Activated CD4-positive, alpha-beta T cell treated with anti-CD3 and anti-CD28 coated beads for 36 hours (primary cell): ENCODE results near the gene ZSCAN5C. TPM values are rescaled to one million over a fixed set of nuclear protein-coding genes. Genes with fewer than 3 reads are reported as not detected.

Source experiments
- ATAC-seq: fragments of 200-7000 bp; cut with Tn5 transposase; one replicate; pipeline ENCODE4 v1.10.0; 2021; ENCODE audit warnings: mild to moderate bottlenecking, moderate library complexity
- CTCF ChIA-PET: fragments of 350-600 bp; sonication (Branson Sonifier 250); formaldehyde crosslinking; loops from one replicate; lab custom pipeline; 2021; ENCODE audit warnings: antibody characterized with exemption; lab: Charles Lee
- POLR2A ChIA-PET: fragments of 350-600 bp; sonication (Branson Sonifier 250); formaldehyde crosslinking; loops from one replicate; lab custom pipeline; 2021; ENCODE audit warnings: antibody characterized with exemption, inconsistent platforms; lab: Charles Lee
- DNase-seq: peaks from one replicate; pipeline ENCODE4 v3.0.0-alpha.2; 2020
- H3K27ac Mint-ChIP-seq: one replicate; pipeline ENCODE4 v1.8.0; 2021; ENCODE audit warnings: mixed read lengths
- H3K27me3 Mint-ChIP-seq: one replicate; pipeline ENCODE4 v1.8.0; 2021; ENCODE audit warnings: mixed read lengths
- H3K36me3 Mint-ChIP-seq: one replicate; pipeline ENCODE4 v1.8.0; 2021; ENCODE audit warnings: low read depth, mixed read lengths
- H3K4me1 Mint-ChIP-seq: one replicate; pipeline ENCODE4 v1.8.0; 2021; ENCODE audit warnings: mixed read lengths
- H3K4me3 Mint-ChIP-seq: one replicate; pipeline ENCODE4 v1.8.0; 2021; ENCODE audit warnings: mild to moderate bottlenecking, moderate library complexity, mixed read lengths
- H3K9me3 Mint-ChIP-seq: one replicate; pipeline ENCODE4 v1.8.0; 2021; ENCODE audit warnings: low read depth, mixed read lengths
- intact Hi-C, 2 experiments: fragments of 100-400 bp; cut with DNase I in 1 of 2; cut with micrococcal nuclease in 1 of 2; formaldehyde crosslinking; loops; one replicate each; pipeline versions ENCODE4 v1.14.2 to v1.15.1; 2022 to 2024; cut with DNase I, micrococcal nuclease
- total RNA-seq, 2 experiments: library from RNA; stranded (reverse); gene quantifications; one replicate each; pipeline ENCODE4 v1.2.3, GENCODE V29; 2021

ZSCAN5C gene
- total RNA-seq: not detected

- Mint-ChIP-seq H3K9me3 (no peaks in the 10 kb centered on the region), H3K4me3 (no peak within 1 kb of the TSS), H3K27me3 (peaks cover 4% of the 10 kb centered on the region), H3K4me1 (no peaks in the 10 kb centered on the region), H3K27ac (no peak within 1 kb of the TSS), H3K36me3 (no peaks in the 10 kb centered on the region)
- DNase-seq (no peak), ATAC-seq (no peak)
- POLR2A ChIA-PET: no interaction called here
- intact Hi-C loops: no loop called here
- CTCF ChIA-PET: interaction anchor here (0.6 kb wide), 1 partner anchor 1521 kb away, joined by 3 read pairs; no protein-coding TSS in a partner anchor
Measured at GRCh38 chr19:56201973-56202372, at the start of gene ZSCAN5C. Gene ZSCAN5C, plus strand, starts transcription at chr19:56202273. Its CDS starts 3,641 bp downstream, at chr19:56205914.

DNA sequence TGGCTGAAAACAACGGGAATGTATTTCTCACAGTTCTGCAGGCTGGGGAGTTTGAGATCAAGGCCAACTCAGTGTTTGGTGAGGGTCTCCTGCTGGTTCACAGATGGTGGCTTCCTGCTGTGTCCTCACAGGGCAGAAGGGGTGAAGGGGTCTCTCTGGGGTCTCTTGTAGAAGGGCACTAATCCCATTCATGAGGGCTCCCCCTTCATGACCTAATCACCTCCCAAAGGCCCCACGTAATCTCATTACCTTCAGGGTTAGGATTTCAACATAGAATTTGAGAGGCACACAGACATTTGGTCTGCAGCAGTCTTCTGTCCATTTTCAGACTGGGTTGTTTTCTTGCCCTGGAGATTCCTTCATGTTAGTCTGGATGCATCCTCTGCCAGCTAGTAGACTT is 49.4 kb upstream of the ZSCAN5C start:
- ChIA-PET POLR2A (no interaction called here), CTCF (no interaction called here)
- no peak for ATAC-seq
- H3K9me3 Mint-ChIP-seq: no peaks in the 10 kb centered on the region
- H3K4me3 Mint-ChIP-seq: no peak overlapping the region
- intact Hi-C loops: no loop called here
- H3K27ac Mint-ChIP-seq: peak overlapping the region; percentile 3
- H3K4me1 Mint-ChIP-seq: peaks cover 14% of the 10 kb centered on the region
- DNase-seq: no peak
- H3K36me3 Mint-ChIP-seq: peaks cover 43% of the 10 kb centered on the region
- no peaks in the 10 kb centered on the region for H3K27me3 Mint-ChIP-seq

DNA sequence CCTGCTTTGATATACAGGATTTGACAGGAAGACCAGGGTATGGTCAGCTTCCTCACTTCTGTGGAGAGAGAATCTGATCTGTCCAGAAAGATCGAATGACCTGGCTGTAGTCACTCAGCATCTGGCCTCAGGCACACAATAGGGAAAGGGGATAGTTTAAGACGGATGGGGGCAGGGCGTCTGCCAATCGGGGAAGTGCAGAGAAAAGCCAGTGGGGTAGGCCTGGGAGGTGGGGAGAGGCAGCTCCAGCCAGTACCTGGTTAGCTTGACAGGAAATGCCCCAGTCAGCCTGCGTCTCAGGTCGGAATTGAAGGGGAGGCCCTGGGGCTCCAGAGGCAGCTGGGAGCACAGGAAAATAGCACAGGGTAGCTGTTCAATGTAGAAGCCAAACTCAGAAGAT is 48.6 kb upstream of the ZSCAN5C start:
- Mint-ChIP-seq H3K4me3 (no peak overlapping the region), H3K4me1 (peaks cover 14% of the 10 kb centered on the region), H3K36me3 (peaks cover 42% of the 10 kb centered on the region), H3K27ac (peak overlapping the region; percentile 79), H3K9me3 (no peaks in the 10 kb centered on the region), H3K27me3 (no peaks in the 10 kb centered on the region)
- ChIA-PET CTCF (no interaction called here), POLR2A (no interaction called here)
- ATAC-seq (no peak), DNase-seq (no peak)
- intact Hi-C loops: no loop called here

DNA sequence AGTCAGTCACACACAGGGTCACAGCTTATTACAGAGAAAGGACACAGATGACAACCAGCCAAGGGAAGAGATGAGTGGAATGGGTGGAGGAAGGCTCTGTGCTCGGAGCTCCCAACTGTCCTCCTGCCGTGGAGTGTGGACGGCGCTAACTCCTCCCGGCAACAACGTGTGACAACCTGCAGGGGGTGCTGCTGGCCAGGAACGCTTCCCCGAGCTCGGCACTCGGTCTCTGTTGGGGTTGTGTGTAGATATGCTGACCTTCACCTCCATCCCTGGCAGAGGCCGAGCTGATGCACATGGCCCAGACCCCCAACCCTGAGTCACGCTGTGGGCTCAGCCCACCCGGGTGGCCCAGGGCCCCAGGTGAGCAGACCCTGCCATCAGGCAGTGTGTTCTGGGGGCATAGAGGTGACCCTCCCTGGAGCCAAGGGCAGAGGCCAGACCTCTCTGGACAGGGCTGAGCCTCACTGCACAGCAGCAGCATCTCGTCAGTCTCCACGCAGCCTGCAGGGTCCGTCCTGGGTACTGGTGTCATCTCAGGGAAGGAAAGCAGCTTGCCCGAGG is 46.9 kb upstream of the ZSCAN5C start:
- no peak for ATAC-seq
- no peaks in the 10 kb centered on the region for H3K9me3 Mint-ChIP-seq
- H3K27me3 Mint-ChIP-seq: no peaks in the 10 kb centered on the region
- no peak overlapping the region for H3K27ac Mint-ChIP-seq
- H3K36me3 Mint-ChIP-seq: peaks cover 42% of the 10 kb centered on the region
- H3K4me3 Mint-ChIP-seq: no peak overlapping the region
- ChIA-PET POLR2A (no interaction called here), CTCF (interaction anchor here (0.8 to 1.0 kb wide), 2 partner anchors 14 to 74 kb away, joined by 3 read pairs; no protein-coding TSS in a partner anchor)
- DNase-seq: peak; percentile 39
- intact Hi-C loops: no loop called here
- H3K4me1 Mint-ChIP-seq: peaks cover 14% of the 10 kb centered on the region

DNA sequence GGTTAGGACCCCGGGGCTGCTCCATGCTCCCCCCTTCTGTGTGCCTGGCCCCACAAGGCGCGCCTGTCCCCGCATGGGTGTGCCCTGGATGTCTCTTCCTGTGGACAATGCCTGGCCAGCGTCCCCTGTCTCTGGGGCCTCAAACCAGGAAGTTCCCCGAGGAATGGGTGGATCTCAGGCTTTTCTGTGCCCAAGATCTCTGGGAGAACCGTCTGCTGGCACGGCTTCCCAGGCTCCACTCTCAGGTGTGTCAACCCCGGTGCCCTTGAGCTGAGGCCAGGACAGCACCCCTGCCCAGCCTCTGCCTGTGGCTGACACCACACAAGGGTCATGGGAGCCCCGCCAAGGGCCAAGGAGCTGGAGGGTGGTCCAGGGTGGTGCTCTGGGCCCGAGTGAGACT is 45.3 kb upstream of the ZSCAN5C start:
- Mint-ChIP-seq H3K27ac (no peak overlapping the region), H3K9me3 (no peaks in the 10 kb centered on the region), H3K4me3 (no peak overlapping the region), H3K4me1 (peaks cover 14% of the 10 kb centered on the region), H3K27me3 (no peaks in the 10 kb centered on the region), H3K36me3 (peaks cover 41% of the 10 kb centered on the region)
- intact Hi-C loops: no loop called here
- DNase-seq: no peak
- ChIA-PET POLR2A (no interaction called here), CTCF (interaction anchor here (1.6 kb wide), 1 partner anchor 17 kb away, joined by 5 read pairs; no protein-coding TSS in a partner anchor)
- no peak for ATAC-seq

GRCh38 chr19:56158170-56158757 is 43.8 kb upstream of the ZSCAN5C start:
- CTCF ChIA-PET: interaction anchor here (0.8 to 1.6 kb wide), 3 partner anchors 11 to 53 kb away, joined by 3 to 5 read pairs (median 3); no protein-coding TSS in a partner anchor
- no peak for ATAC-seq
- no peak overlapping the region for H3K4me3 Mint-ChIP-seq
- peaks cover 16% of the 10 kb centered on the region for H3K4me1 Mint-ChIP-seq
- DNase-seq: no peak
- H3K27me3 Mint-ChIP-seq: no peaks in the 10 kb centered on the region
- intact Hi-C loops: no loop called here
- peaks cover 41% of the 10 kb centered on the region for H3K36me3 Mint-ChIP-seq
- H3K9me3 Mint-ChIP-seq: no peaks in the 10 kb centered on the region
- POLR2A ChIA-PET: interaction anchor here (0.6 kb wide), 1 partner anchor 11 kb away, joined by 3 read pairs; no protein-coding TSS in a partner anchor
- H3K27ac Mint-ChIP-seq: no peak overlapping the region

DNA sequence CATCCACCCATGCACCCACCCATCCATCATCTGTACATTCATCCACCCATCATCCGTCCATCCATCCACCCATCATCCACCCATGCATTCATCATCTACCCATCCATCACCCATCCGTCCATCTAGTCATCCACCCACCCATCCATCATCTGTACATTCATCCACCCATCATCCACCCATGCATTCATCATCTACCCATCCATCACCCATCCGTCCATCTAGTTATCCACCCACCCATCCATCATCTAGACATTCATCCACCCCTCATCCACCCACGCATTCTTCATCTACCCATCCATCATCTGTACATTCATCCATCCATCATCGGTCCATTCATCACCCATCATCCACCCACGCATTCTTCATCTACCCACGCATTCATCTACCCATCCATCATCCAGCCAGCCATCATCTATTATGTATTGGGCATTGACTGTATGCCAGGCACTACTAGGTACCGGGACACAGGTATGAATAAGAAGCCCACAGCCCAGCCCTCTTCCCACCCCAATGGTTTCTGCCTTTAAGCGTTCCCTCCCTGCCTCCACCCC is 43.0 kb upstream of the ZSCAN5C start:
- Mint-ChIP-seq H3K27ac (no peak overlapping the region), H3K27me3 (no peaks in the 10 kb centered on the region), H3K4me1 (peaks cover 12% of the 10 kb centered on the region), H3K36me3 (peaks cover 38% of the 10 kb centered on the region), H3K9me3 (no peaks in the 10 kb centered on the region), H3K4me3 (no peak overlapping the region)
- intact Hi-C loops: no loop called here
- ATAC-seq (no peak), DNase-seq (no peak)
- POLR2A ChIA-PET: no interaction called here
- CTCF ChIA-PET: no interaction called here

- Mint-ChIP-seq H3K4me1 (peaks cover 13% of the 10 kb centered on the region), H3K27ac (no peak overlapping the region), H3K4me3 (no peak overlapping the region), H3K9me3 (no peaks in the 10 kb centered on the region), H3K27me3 (no peaks in the 10 kb centered on the region), H3K36me3 (peaks cover 35% of the 10 kb centered on the region)
- DNase-seq (no peak), ATAC-seq (no peak)
- intact Hi-C loops: no loop called here
- CTCF ChIA-PET: no interaction called here
- POLR2A ChIA-PET: no interaction called here
Measured at GRCh38 chr19:56159622-56160271, 42.3 kb upstream of the ZSCAN5C start.

- intact Hi-C loops: no loop called here
- H3K9me3 Mint-ChIP-seq: no peaks in the 10 kb centered on the region
- POLR2A ChIA-PET: no interaction called here
- H3K4me3 Mint-ChIP-seq: no peak overlapping the region
- CTCF ChIA-PET: interaction anchor here (1.2 kb wide), 1 partner anchor 10 kb away, joined by 3 read pairs; no protein-coding TSS in a partner anchor
- H3K36me3 Mint-ChIP-seq: peaks cover 25% of the 10 kb centered on the region
- DNase-seq: no peak
- peaks cover 13% of the 10 kb centered on the region for H3K4me1 Mint-ChIP-seq
- ATAC-seq: no peak
- H3K27me3 Mint-ChIP-seq: peaks cover 2% of the 10 kb centered on the region
- no peak overlapping the region for H3K27ac Mint-ChIP-seq
Measured at GRCh38 chr19:56161534-56161933, 40.5 kb upstream of the ZSCAN5C start.

- ChIA-PET CTCF (interaction anchor here (0.5 to 0.6 kb wide), 2 partner anchors 20 to 28 kb away, joined by 3 read pairs; no protein-coding TSS in a partner anchor), POLR2A (interaction anchor here (0.6 kb wide), 1 partner anchor 1548 kb away, joined by 3 read pairs; no protein-coding TSS in a partner anchor)
- H3K4me3 Mint-ChIP-seq: no peak overlapping the region
- intact Hi-C loops: no loop called here
- peak overlapping the region; percentile 31 for H3K27ac Mint-ChIP-seq
- peaks cover 2% of the 10 kb centered on the region for H3K27me3 Mint-ChIP-seq
- H3K9me3 Mint-ChIP-seq: no peaks in the 10 kb centered on the region
- peaks cover 13% of the 10 kb centered on the region for H3K4me1 Mint-ChIP-seq
- ATAC-seq (peak; percentile 99), DNase-seq (peak; percentile 74)
- peaks cover 22% of the 10 kb centered on the region for H3K36me3 Mint-ChIP-seq
Measured at GRCh38 chr19:56162258-56162657, 39.8 kb upstream of the ZSCAN5C start.

DNA sequence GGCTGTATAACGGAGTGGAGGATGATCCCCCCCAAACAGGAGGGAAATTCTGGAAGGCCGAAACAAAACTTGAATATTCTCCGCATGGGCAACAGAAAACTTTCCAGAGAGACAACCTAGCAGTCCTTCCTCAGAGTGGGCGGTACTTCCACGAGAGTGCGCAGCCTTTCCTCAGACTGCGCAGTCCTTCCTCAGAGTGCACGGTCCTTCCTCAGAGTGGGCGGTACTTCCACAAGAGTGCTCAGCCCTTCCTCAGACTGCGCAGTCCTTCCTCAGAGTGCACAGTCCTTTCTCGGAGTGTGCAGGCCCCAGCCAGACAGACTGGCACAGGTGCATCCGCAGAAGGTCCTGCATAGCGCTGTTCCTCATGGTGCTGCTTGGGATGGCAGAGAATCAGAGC is 39.0 kb upstream of the ZSCAN5C start:
- peaks cover 2% of the 10 kb centered on the region for H3K27me3 Mint-ChIP-seq
- intact Hi-C loops: no loop called here
- H3K36me3 Mint-ChIP-seq: peaks cover 13% of the 10 kb centered on the region
- no peak for DNase-seq
- peaks cover 13% of the 10 kb centered on the region for H3K4me1 Mint-ChIP-seq
- no peak for ATAC-seq
- H3K4me3 Mint-ChIP-seq: no peak overlapping the region
- no peak overlapping the region for H3K27ac Mint-ChIP-seq
- ChIA-PET POLR2A (no interaction called here), CTCF (no interaction called here)
- H3K9me3 Mint-ChIP-seq: no peaks in the 10 kb centered on the region
